OCI-LY3 (cell line): ENCODE data around the gene MIB1.

Source experiments
- EZH2phosphoT487 ChIP-seq: fragments of 200-600 bp; shearing (Covaris generic); IDR thresholded peaks from 2 replicates; pipeline ENCODE4 v1.6.1; 2018; ENCODE audit warnings: antibody characterized with exemption, mixed run types, low read depth
- TF ChIP-seq, protein P1 (sequence below): fragments of 200-600, 300-600 bp; sonication (generic); IDR thresholded peaks from 2 replicates; pipeline ENCODE4 v1.5.1; 2014; ENCODE audit warnings: antibody characterized with exemption, low read length, low read depth

DNA sequence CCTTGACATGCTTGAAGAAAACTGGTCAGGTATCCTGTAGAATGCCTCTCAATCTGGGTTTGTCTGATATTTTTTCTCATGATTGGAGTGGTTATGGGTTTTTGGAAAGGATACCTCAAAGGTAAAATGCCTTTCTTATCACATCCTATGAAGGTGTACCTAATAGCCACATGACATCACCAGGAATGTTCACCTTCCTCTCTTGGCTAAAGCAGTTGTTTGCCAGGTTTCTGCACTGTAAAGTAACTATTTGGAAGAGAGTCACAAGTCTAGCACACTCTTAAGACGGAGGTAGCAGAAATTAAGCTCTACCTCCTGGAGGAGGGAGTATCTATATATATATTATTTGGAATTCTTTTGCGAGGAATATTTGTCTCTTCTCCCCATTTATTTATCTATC is 17.9 kb upstream of the MIB1 start:
- TF ChIP-seq, protein P1, sequence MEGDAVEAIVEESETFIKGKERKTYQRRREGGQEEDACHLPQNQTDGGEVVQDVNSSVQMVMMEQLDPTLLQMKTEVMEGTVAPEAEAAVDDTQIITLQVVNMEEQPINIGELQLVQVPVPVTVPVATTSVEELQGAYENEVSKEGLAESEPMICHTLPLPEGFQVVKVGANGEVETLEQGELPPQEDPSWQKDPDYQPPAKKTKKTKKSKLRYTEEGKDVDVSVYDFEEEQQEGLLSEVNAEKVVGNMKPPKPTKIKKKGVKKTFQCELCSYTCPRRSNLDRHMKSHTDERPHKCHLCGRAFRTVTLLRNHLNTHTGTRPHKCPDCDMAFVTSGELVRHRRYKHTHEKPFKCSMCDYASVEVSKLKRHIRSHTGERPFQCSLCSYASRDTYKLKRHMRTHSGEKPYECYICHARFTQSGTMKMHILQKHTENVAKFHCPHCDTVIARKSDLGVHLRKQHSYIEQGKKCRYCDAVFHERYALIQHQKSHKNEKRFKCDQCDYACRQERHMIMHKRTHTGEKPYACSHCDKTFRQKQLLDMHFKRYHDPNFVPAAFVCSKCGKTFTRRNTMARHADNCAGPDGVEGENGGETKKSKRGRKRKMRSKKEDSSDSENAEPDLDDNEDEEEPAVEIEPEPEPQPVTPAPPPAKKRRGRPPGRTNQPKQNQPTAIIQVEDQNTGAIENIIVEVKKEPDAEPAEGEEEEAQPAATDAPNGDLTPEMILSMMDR, result no peak
- TF ChIP-seq EZH2phosphoT487, result no peak
